Lung (tissue), 16 donors: Measurements from ENCODE around the gene RPS19BP1. TPM values are rescaled to one million over a fixed set of nuclear protein-coding genes. Genes with fewer than 3 reads are reported as not detected.

Source experiments
- ATAC-seq: fragments of 200-7000 bp; cut with Tn5 transposase; one replicate; pipeline ENCODE4 v1.9.1; 2020; ENCODE audit warnings: moderate number of reproducible peaks; ENCODE audit not compliant: insufficient read depth, low FRiP score
- DNase-seq, 3 donors: peaks; one replicate each; pipeline ENCODE4 v3.0.0-alpha.2; 2013 to 2017
- H3K27ac ChIP-seq, 2 donors: one replicate each; pipeline ENCODE4 v1.5.1; 2013; ENCODE audit warnings: mild to moderate bottlenecking in 2 of 2, moderate library complexity in 2 of 2, control low read depth in 1 of 2, inconsistent platforms in 1 of 2, low read depth in 1 of 2, low read length in 1 of 2
- H3K27me3 ChIP-seq, 3 donors: one replicate each; pipeline ENCODE4 v1.5.1; 2013; ENCODE audit warnings: low read length in 2 of 3; ENCODE audit not compliant: control insufficient read depth in 3 of 3, insufficient read depth in 3 of 3
- H3K36me3 ChIP-seq, 4 donors: one replicate each; pipeline ENCODE4 v1.5.1; 2013; ENCODE audit warnings: low read length in 4 of 4, mild to moderate bottlenecking in 1 of 4, moderate library complexity in 1 of 4; ENCODE audit not compliant: control insufficient read depth in 4 of 4, insufficient read depth in 4 of 4
- H3K4me1 ChIP-seq, 5 donors: one replicate each; pipeline ENCODE4 v1.5.1; 2013; ENCODE audit warnings: low read length in 5 of 5, mild to moderate bottlenecking in 2 of 5, moderate library complexity in 1 of 5; ENCODE audit not compliant: control insufficient read depth in 5 of 5, insufficient read depth in 5 of 5
- H3K4me3 ChIP-seq: one replicate; pipeline ENCODE4 v1.5.1; 2013; ENCODE audit warnings: mild to moderate bottlenecking, control low read depth, moderate library complexity
- H3K9ac ChIP-seq, 2 donors: one replicate each; pipeline ENCODE4 v1.5.1; 2013; ENCODE audit warnings: low read length in 2 of 2, control low read depth in 1 of 2; ENCODE audit not compliant: insufficient read depth in 1 of 2
- H3K9me3 ChIP-seq, 4 donors: one replicate each; pipeline ENCODE4 v1.5.1; 2013; ENCODE audit warnings: low read length in 3 of 4, mild to moderate bottlenecking in 1 of 4, moderate library complexity in 1 of 4; ENCODE audit not compliant: control insufficient read depth in 4 of 4, insufficient read depth in 3 of 4
- WGBS, 2 donors: extraction: QIAGEN DNeasy Blood & Tissue Kit; methylation state at CpG; one replicate each; pipeline ENCODE4 v1.1.7; 2013; 5-methylcytosine and 5-hydroxymethylcytosine counted together
- long read RNA-seq, 5 donors: transcript quantifications; one replicate each; lab custom pipeline, GENCODE V29; 2026
- polyA plus RNA-seq, 2 donors: library from polyadenylated mRNA; stranded (reverse); fragments of 200-250 nt; gene quantifications; one replicate each; pipeline ENCODE4 v1.2.1, GENCODE V29; 2013
- total RNA-seq, 2 donors: library from RNA; depleted of rRNA in 1 of 2; stranded (reverse); fragments of >200 nt in 1 of 2; gene quantifications; one replicate each; pipeline ENCODE4 v1.2.1, GENCODE V29; 2014 to 2021
- TF ChIP-seq, protein P1 (sequence below): IDR thresholded peaks from 2 replicates; pipeline ENCODE4 v1.5.1; 2012; ENCODE audit warnings: mild to moderate bottlenecking; ENCODE audit errors: control extremely low read depth, extremely low read depth
- donor health status: control.
- donor health status: control.
- donor health status: Bipolar disorder and iron deficiency.
- donor health status: healthy.
- donor health status: DM: yes; HTN: yes; CAD: no.

The RPS19BP1 gene, protein sequence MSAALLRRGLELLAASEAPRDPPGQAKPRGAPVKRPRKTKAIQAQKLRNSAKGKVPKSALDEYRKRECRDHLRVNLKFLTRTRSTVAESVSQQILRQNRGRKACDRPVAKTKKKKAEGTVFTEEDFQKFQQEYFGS
- total RNA-seq = 10 to 100 TPM; 50.0 to 90.4 TPM
- 100 to 1,000 TPM; 179 to 199 TPM for polyA plus RNA-seq
- long read RNA-seq, donor 1, transcript RPS19BP1-203 (3 exons, 852 nt) = minor isoform, 8 of 57 reads
- long read RNA-seq, donor 1, transcript RPS19BP1-201 (4 exons, 927 nt) = major isoform, 45 of 57 reads
- long read RNA-seq, donor 1, partial matches to known transcripts = 0 of 57 reads
- long read RNA-seq, donor 1, other reads (novel, unspliced or antisense) = 0 of 57 reads
- long read RNA-seq, donor 2, transcript RPS19BP1-201 (4 exons, 927 nt) = major isoform, 23 of 27 reads
- long read RNA-seq, donor 2, partial matches to known transcripts = 0 of 27 reads
- long read RNA-seq, donor 2, other reads (novel, unspliced or antisense) = 0 of 27 reads
- long read RNA-seq, donor 3, transcript RPS19BP1-201 (4 exons, 927 nt) = major isoform, 25 of 39 reads
- long read RNA-seq, donor 3, partial matches to known transcripts = 11 of 39 reads
- long read RNA-seq, donor 3, other reads (novel, unspliced or antisense) = 0 of 39 reads
- long read RNA-seq, donor 4, transcript RPS19BP1-201 (4 exons, 927 nt) = major isoform, 20 of 24 reads
- long read RNA-seq, donor 4, partial matches to known transcripts = 0 of 24 reads
- long read RNA-seq, donor 4, other reads (novel, unspliced or antisense) = 0 of 24 reads
- long read RNA-seq, donor 5, transcript RPS19BP1-204 (2 exons, 869 nt) = minor isoform, 5 of 67 reads
- long read RNA-seq, donor 5, transcript RPS19BP1-203 (3 exons, 852 nt) = minor isoform, 10 of 67 reads
- long read RNA-seq, donor 5, transcript RPS19BP1-201 (4 exons, 927 nt) = major isoform, 50 of 67 reads
- long read RNA-seq, donor 5, partial matches to known transcripts = 0 of 67 reads
- long read RNA-seq, donor 5, other reads (novel, unspliced or antisense) = 0 of 67 reads

- Histone ChIP-seq H3K9ac (peak within 1 kb of the TSS in 1 of 2 donors; percentile 66), H3K9me3 (no peaks in the 10 kb centered on the region), H3K4me3 (peak within 1 kb of the TSS; percentile 93), H3K27me3 (no peaks in the 10 kb centered on the region), H3K4me1 (peaks cover 6 to 44% (median 19%) of the 10 kb centered on the region in 5 donors), H3K27ac (peak within 1 kb of the TSS; percentile 95 to 96), H3K36me3 (peaks cover 0 to 22% (median 18%) of the 10 kb centered on the region in 4 donors)
- DNase-seq (peak; percentile 99 to 100 (median 100)), ATAC-seq (peak; percentile 88)
- 0 to 1% methylated on average over 63 to 67 of the region's 67 CpGs for WGBS, 2 donors
- TF ChIP-seq, protein P1, sequence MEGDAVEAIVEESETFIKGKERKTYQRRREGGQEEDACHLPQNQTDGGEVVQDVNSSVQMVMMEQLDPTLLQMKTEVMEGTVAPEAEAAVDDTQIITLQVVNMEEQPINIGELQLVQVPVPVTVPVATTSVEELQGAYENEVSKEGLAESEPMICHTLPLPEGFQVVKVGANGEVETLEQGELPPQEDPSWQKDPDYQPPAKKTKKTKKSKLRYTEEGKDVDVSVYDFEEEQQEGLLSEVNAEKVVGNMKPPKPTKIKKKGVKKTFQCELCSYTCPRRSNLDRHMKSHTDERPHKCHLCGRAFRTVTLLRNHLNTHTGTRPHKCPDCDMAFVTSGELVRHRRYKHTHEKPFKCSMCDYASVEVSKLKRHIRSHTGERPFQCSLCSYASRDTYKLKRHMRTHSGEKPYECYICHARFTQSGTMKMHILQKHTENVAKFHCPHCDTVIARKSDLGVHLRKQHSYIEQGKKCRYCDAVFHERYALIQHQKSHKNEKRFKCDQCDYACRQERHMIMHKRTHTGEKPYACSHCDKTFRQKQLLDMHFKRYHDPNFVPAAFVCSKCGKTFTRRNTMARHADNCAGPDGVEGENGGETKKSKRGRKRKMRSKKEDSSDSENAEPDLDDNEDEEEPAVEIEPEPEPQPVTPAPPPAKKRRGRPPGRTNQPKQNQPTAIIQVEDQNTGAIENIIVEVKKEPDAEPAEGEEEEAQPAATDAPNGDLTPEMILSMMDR = no peak
Measured at GRCh38 chr22:39532215-39533073, at the start of gene RPS19BP1. Gene RPS19BP1 (minus strand): TSS chr22:39532748. CDS start chr22:39532738, 10 bp downstream.

DNA sequence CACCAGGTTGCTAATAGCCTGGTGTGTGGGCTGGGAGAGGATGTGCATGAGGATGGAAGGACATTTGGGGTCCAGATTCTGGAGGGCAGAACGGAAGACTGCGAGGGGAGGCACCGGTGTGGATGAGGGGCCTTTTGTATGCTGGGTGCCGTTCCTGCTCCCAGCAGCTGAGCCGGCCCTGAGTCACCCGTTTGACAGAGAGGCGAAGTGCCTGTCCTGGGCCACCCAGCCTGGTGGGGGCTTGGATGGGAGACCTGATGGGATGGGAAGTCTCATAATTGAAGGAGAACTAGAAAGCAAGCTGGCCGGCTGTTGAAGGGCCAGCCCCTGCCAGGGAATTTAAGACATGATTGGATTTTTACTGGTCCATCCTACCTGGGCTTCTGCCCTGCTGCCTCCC is 48.8 kb upstream of the RPS19BP1 start:
- Histone ChIP-seq H3K4me3 (no peak overlapping the region), H3K36me3 (no peaks in the 10 kb centered on the region), H3K27me3 (peaks cover 0 to 13% (median 0%) of the 10 kb centered on the region in 3 donors), H3K4me1 (no peaks in the 10 kb centered on the region), H3K9ac (no peak overlapping the region), H3K27ac (no peak overlapping the region), H3K9me3 (no peaks in the 10 kb centered on the region)
- TF ChIP-seq, protein P1 = no peak
- ATAC-seq = no peak
- 89 to 91% methylated on average over 8 of the region's 8 CpGs for WGBS, 2 donors
- no peak for DNase-seq

GRCh38 chr22:39580795-39581194 is 48.2 kb upstream of the RPS19BP1 start:
- TF ChIP-seq, protein P1 = no peak
- ATAC-seq (no peak), DNase-seq (no peak)
- no peaks in the 10 kb centered on the region for H3K36me3 ChIP-seq
- peaks cover 0 to 13% (median 0%) of the 10 kb centered on the region in 3 donors for H3K27me3 ChIP-seq
- H3K9ac ChIP-seq = no peak overlapping the region
- 92 to 94% methylated on average over 6 of the region's 6 CpGs for WGBS, 2 donors
- H3K4me1 ChIP-seq = no peaks in the 10 kb centered on the region
- H3K9me3 ChIP-seq = no peaks in the 10 kb centered on the region
- H3K4me3 ChIP-seq = no peak overlapping the region
- H3K27ac ChIP-seq = no peak overlapping the region
